GM19463 (cell line): ENCODE measurements around the gene ZFAND5.
A peak's percentile ranks its signal among the peaks of the same experiment; 100 is the strongest.

Experiments used
- ATAC-seq: cut with Tn5 transposase; IDR thresholded peaks from one replicate; pipeline ENCODE4 v1.9.1; 2021; ENCODE audit warnings: mild to moderate bottlenecking, moderate library complexity; ENCODE audit not compliant: unreplicated experiment

ZFAND5 gene

DNA sequence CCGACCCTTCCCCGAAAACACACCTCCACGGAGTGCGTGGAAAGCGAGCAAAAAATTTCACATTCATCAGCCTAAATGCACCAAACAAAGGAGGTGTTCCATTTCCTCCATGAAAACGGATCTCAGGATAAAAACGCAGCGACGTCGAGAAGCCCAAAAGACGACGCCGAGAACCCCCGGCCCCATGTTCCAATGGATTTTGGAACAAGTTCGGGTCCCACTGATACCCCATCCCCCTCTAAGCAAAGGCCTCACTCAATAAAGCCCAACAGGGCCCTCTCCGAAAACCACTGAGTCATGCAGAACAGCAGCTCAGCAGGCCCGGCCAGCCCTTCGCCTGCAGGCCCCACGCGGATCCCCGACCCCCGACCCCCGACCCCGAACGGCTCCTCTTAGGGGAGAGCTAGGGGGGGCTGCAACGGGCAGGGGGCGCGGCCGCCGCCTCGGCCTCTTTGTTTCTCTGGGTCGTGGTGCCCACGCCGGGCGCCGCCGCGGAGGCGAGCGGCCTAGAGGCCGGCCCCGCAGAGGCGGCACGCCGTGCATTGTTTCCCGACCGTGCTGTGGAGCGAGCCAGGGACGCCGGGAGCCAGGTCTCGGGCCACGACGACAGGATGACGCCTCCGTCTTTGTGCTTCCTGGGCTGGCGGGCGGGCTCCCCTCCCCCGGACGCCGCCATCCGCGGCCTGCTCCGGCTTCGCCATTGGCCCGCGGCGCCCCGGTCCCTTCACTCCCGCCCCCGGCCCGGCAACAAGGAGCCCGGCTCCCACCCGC is 915 bp downstream of the ZFAND5 start:
- peak; percentile 32 for ATAC-seq

DNA sequence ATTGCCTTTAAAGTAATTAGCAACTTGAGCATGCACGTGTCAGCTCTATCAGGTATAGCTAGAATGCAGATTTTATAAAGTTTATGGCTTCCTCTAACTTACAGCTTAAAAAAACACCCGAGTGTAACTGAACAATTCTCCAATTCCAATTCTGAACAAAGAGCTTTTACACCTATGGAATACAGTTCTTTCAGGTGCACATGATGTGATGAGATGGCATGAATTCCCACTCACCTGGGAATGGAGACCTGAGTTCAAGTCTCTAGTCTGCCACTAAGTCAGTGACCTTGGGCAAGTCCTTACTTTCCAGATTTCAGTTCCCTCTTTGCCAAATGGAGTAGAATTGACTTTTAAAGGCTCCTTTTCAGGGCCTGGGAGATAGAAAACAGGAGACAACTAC is 1.8 kb downstream of the ZFAND5 start:
- ATAC-seq = no peak

DNA sequence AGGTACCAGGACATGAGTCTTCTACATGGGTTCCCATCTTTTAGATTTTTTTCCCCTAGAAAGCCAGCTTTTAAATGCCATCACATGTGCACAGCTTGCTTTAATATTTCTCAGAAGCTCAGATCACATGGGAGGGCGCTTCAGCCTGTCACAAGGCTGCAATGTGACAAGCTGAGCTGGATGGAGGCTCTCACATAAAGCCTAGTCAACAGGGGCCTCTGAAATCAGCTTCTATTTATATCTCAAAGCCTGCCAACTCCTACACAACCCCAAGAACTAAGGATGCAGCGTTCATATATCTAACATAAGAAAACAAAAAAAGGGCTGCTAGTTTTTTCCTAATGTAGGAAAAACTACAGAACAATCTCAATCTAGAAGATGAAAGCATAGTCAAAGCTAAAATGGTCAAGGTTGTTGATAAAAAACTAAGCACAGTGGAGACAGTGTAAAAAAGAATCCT is 2.3 kb downstream of the ZFAND5 start:
- ATAC-seq = peak; percentile 21

DNA sequence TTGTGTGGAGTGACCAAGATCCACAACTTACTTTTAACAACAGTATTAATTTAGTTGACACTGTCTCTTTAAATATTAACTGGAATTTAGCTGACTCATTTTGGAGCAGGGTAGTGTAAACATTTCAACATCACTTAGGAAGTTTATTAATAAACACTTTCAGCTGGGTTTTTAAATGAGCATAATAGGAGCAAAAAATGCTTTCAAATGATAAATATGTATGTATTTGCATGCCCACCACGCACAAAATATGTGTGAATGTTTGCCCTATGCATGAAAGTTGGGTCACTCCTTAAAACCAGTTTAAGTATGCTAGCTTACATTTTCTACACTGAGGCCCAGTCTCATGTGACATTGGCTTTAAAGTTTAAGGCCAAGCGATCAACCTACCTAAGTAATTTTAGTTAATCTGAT is 2.9 kb downstream of the ZFAND5 start:
- no peak for ATAC-seq

DNA sequence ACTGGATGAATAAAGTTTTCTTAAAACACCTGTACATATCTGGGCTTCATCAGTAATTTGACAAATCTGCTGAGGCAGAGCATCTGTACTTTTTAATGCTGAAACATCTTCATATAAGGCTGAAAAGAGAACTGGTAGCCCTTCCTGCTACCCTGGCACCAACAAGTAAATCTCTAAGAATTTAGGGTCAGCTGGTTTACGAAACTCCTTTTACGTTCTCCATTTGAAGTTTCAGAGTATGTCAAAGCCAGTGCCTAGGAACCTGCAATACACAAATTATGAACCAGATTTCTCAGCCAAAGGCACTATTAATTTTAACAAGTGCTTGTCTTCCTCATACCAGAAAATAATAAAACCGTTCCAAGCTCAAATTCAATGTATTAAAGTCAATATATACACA is 3.8 kb downstream of the ZFAND5 start:
- no peak for ATAC-seq

DNA sequence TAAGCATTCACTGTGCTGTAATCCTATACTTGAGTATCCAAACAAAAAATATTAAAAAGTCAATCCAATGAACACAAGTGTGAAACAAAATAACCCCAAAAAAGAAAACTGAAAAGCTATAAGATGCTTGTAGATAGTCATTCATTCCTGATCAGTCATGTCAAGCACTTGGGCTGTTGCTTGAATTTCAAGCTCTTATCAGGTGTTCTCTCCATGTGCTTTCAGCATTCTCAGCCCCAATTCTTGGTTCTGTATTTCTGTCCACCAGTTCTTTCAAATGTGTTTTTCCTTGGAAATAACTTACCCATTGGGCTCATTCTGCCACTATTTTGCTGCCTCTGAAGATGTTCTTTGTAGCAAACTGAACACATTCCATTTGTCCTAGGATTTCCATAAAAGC is 4.7 kb downstream of the ZFAND5 start:
- no peak for ATAC-seq

DNA sequence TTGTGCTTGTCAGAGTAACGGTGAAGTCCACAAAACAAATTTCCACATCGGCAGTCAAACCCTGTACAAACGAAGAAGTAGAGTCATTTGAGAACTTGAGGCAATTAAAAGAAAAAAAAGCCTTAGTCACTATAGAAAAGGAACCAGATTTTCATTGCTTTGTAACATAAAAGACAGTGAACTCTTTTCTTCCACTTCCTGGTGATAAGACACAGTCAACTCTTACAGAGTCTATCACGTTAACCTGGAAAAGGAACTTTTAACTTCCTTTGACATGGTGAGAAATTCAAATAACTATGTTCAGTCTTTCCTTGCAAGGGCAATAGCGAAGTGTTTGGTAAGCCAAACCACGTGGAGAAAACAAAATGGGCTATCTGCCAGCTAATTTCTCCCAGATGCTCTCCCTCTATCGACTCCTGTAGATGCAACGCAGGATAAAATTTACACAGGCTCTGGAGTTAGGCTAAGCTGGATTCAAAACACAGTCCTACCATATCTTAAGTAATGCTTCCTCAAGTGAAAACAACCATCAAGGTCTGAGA is 8.9 kb downstream of the ZFAND5 start:
- ATAC-seq = no peak

DNA sequence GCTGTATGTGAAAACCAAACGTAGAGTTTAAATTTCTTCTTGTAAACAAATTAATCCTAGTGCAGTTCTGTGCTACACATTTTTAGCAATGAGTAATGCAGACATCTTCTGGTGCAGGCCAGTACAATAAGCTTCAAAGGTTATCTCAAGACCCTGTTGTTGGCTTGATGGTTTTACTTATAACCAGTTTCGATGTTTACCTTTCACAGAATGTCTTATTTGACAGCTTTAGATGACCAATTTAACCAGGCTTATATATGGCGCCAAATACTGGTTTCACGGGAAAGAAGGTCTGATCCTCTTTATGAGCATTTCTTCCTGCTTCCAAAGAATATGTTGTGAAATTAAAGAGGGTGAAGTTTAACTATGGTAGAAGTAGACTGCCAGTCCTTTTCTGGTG is 9.9 kb downstream of the ZFAND5 start:
- ATAC-seq = no peak

DNA sequence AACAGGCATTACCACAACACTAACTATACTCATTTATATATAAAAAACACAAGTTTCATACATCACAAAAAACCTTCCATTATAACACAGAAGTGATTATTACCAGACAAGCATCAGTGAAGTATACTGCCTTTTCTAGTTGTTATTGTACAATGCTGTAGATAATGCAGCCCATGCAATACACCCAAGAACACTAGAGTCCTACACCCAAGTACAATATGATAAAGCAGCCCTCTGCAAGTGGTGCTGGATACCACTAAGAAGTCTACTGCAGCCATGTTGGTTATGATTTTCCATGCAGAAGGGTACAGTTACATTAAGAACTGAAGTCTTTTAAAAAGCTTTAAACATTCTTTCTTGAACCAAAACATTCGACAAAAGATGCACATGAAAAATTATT is 10.3 kb downstream of the ZFAND5 start:
- ATAC-seq = no peak

DNA sequence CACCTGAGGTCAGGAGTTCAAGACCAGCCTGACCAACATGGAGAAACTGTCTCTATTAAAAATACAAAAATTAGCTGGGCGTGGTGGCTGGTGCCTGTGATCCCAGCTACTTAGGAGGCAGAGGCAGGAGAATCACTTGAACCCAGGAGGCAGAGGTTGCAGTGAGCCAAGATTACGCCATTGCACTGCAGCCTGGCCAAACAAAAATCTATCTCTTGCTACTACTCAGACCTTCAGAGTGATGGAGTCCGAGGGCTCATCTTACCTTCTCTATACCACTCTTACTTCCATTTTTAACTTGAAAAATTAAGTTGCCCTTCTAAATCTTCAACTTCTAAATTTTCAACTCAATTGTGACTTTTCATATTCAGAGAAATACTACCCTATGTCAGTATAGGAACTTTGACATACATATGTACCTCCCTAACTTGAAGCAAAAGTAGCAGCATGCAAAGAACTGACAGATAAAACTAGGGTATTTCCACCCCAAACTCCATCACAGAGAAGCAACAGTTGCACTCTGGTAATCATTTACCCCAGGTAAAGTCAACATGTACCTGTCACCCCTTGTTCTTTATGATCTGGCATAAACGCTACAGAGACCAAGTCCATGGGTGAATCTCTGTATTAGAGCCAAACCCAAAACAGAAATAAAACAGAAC is 11.4 kb downstream of the ZFAND5 start:
- peak; percentile 54 for ATAC-seq

DNA sequence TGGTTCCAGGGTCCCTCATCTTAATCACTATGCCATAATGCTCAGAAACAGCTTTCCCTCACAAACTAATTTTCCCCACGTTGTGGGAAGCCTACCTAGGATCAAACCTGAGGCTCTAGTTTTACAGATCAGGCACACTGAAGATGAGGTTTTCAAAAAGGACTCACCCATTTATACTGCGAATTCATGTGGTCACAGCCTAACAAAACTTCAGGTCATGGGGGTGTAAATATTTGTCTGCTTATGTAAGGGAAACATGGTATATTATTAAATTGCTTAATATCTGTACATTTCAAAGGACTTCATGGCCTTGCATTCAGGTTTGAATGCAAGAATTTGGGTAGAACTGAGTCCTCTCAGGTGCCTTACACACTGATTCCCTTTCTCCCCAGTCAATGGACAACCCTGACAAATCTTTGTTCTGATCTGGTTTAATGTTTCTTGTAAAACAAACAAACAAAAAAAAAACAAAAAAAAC is 12.1 kb downstream of the ZFAND5 start:
- ATAC-seq = no peak

DNA sequence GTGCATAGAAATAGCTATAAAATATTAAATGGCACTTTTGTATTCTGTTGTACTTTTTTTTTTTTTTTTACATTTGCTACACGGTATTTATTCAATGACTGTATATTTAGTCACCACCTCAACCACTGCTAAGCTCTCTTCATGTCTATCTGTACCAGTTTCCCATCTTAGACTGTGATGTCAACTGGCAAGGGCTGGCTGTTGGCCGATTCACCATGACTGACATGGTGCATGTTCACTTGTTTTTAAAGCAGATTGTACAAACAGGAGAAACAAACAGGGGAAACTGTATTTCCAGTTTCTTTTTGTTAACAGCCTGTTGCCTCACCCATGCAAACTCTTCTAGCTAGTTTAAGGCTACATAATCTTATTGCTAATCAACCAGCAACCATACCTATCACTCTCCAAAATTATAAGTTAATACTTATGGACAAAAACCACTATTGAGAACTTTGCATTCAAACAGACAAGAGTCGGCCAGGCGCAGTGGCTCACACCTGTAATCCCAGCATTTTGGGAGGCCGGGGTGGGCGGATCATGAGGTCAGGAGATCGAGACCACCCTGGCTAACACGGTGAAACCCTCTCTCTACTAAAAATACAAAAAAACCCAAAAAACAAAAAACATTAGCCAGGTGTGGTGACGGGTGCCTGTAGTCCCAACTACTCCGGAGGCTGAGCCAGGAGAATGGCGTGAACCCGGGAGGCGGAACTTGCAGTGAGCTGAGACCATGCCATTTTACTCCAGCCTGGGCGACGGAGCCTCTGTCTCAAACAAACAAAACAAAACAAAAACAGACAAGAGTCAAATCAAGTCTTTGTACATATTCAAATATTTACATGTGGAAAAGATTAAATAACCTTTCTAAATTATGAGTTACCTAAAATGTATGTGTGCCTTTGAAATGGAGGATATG is 13.2 kb downstream of the ZFAND5 start:
- no peak for ATAC-seq

DNA sequence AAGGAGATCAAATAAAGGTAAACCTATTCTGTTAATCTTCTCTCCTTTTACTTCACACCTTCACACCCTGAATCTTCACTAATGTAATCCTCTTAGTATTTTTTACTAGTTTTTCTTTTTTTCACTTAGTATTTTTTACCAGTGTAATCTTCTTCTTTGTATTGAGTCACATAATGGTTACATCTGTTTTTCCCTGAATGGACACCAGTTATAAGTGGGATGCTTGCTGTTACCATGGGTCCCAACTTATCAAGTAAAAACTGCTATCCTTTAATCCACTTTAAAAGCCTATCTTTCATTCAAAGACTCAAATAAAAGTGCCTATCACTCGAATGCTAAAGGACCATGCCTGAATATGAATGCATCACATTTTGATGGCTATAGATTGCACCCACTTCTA is 15.1 kb downstream of the ZFAND5 start:
- ATAC-seq = no peak

DNA sequence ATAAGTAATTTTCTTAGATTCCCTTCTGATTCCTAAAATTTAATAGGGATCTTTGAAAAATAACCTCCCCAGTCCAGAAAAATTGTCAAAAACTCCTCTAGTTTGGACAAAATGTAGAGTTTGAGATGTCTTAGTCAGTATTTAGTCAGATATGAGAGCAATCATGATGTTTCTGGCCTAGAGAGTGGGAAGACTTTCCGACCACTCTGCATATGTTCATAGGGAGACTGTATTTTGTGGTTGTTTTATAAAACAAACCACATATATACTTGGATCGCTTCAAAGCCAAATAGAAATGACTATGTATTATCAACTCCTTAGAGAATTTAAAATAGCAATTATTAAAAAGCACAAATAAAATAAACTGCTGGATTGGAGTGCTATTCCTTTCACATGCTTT is 15.8 kb downstream of the ZFAND5 start:
- no peak for ATAC-seq

DNA sequence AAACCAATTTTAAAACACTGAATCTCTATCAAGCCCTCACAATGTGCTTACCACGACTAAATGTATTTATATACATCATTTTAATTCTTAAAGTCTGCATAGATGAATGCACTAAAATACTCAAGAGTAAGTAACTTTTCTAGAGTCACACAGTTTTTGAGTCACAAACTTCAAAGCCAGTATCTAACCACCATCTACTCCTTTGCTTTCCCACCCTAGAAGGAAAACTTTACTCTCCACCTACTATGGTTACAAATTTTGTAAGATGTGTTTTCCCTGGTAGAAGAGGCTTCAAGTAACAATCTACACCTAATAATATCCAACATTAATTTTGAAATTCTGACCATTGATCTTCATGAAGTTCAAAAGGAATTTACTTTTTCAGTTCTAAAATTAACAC is 18.7 kb downstream of the ZFAND5 start:
- no peak for ATAC-seq

DNA sequence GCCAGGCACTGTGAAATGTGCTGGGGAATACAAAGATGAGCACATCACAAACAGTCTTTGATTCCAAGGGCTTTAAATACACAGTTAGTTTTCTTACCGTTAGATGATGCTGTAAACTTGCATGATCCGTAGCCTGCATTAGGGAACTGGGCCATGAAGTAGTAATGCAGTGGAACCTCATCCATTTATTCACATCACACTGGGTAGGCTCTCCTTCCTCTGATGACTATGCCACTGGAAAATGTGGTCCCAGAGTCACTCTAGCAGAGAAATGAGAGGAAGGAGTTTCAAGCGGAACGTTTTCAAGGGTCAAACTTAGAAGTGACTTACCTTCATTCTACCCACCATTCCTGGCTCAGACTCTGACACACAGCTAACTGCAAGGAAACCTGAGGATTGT is 26.4 kb downstream of the ZFAND5 start:
- ATAC-seq = no peak

DNA sequence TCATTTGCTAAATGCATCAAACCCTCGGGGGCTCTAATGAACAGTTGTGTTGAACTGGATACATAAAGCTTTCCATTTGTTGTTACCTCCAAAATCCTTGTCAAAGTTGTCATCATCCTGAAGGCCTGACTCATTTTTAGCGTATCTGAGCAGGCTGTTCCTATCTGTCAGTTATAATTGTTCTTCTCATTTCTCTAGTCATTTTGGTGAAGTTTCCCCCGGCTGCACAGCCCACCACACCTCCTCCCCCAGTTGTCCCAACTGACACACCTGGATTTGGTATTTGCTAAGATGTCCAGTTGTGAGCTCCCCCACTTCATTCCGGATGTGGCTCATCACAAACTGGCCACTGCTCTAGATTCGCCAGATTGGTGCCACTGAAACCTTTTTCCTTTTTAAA is 27.7 kb downstream of the ZFAND5 start:
- ATAC-seq = no peak

DNA sequence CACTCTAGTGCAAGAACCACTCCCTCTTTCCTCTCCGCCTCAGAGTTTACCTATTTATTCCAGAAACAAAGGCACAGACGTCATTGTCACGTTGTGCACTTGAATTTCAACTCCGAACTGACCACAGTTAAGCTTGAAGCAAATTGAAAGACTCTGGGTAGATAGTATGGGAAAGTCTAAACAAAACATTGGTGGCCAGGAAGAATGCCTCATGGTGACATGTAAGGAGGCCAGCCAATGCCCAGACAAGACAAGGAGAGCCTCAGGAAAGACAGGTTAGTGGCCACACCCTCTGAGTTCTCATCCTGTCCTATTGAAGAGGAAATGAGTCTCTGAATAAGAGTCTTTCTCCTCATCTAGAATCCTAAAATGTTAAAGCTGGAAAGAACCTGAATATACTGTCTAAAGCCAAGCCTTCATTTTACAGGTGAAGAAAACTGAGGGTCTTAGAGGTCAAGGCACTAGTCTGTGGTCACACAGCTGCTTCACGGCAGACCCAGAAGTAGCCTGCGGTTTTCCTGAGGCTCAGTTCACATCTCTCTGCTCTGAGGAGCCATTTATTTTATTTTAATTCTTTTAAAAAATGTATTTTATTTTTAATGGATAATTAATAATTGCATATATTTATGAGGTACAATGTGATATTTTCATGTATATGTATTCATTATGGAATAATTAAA is 30.2 kb downstream of the ZFAND5 start:
- no peak for ATAC-seq

DNA sequence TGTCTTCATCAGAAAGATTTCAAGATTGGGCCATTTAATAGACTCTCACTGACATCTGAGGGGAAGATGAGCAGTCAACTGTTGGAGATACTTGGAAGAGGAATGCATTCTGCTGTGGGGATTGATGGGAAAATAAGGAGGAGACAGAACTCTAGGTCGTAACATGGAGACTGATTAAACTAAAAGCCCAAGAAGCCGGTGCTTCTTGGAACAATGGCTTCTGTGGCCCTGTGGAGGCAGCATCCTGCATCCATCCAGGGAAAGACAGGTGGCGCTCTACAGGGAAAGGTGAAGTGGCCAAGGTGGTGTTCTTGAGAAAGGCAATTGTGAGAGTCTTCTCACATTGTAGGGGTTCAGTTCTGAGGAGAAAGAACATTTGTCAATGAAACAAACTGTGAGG is 31.3 kb downstream of the ZFAND5 start:
- ATAC-seq = no peak

DNA sequence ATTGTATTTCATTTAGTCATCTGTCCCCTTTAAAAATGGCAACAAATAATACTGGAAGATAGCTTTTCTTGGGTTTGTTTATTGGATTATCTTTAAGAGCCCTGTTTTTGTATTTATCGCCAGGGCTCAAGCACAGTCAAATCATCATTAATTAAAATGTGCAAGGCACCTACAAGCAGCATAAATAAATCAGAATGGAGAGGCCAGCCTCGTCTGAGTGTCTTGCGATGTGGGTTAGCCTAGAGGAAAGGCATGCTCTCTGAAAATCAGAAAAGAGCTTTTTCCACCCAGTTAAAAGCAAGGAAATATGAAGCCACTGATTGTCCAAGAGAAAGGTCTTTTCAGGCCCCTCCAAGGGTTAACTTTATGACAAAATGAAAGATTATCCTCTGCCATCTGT is 31.8 kb downstream of the ZFAND5 start:
- ATAC-seq = no peak

DNA sequence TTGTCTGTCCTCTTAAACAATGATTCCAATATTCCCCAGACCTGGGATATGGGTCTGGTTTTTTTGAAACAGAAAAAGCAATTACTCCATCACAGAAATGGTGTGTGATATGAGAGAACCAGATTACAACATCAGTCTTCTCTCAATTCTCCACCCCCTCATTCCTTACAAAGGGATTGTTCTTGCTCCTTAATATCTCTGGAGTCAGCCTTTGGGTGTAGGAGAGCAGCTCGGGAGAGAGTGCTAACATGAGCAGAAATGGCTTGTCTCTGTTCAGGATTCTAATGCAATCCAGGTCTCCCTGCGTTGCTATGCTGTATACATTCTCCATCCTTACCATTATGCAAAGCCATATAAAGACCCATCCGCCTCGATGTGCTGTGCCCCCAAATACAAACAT is 32.7 kb downstream of the ZFAND5 start:
- no peak for ATAC-seq
